HUDEP-2 (cell line): Measurements from ENCODE around the gene MTCL1.

Experiments
- DNase-seq, 76 experiments: peaks; one replicate each; lab custom pipeline; 2025; ENCODE audit not compliant: unreplicated experiment in 76 of 76; lab: John Stamatoyannopoulos, UW

Gene MTCL1

DNA sequence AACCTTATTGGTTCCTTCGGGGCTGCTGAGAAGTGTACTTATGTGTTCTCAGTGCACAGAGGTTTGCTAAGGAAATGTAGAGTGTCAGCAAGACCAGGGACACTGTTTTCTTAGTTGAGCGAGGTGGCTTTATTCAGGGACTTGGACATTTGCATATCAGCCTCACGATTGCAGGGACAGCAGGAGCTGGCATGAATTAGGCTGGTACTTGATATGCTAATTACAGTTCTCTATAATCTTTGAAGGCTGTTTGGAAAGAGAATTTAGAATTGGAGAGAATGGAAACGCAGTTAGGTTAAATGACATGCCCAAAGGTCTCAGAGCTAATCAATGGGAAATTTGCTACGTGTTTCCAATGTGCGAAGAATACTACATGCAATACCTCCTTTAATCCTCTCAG lies 18.7 kb upstream of the MTCL1 start:
- no peak for DNase-seq

DNA sequence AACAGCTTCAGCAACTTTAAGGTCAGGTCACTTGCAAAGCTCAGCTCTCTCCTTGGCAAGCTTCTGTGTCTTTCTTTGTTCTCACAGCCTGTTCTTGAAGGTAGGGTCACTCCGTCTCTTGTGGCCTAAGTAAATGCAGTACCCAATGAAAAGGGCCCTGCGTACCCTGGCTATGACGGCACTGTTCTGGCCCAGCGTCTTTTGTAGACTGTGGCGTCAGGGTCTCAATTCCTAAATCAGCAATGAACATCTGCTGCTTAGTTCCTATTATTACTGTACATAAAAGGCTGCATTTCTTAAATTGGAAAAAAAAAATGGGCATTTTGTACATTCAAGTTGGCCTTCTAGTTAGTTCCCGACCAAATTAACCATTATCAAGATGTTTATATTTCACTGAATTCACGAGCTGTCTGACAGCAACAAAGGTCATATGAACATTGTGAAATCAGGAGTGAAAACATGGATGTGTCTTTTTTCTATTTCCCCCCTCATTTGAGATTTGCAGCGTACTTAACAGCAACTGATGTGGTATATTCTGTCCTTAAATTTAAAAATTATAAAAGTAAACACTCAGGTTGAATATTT lies 17.0 kb upstream of the MTCL1 start:
- DNase-seq, result no peak

DNA sequence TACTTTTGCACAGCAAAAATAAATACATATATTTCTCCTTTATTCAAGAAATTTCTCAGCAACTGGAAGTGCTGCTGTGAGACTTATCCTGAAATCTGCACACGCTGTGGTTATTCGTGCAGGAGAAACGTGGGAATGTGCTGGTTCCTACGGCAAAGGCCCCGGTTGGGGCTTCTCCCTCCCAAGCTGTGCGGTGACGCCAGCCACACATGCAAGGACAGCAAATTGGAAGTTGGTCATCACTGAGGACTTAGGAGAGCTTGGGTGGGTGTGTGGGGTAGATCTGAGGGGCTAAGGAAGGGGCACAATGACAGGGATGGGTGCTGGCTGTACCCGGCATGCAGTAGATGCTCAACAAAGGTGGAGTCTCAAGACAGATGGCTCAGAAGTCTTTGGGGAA lies 16.5 kb upstream of the MTCL1 start:
- DNase-seq, result no peak

DNA sequence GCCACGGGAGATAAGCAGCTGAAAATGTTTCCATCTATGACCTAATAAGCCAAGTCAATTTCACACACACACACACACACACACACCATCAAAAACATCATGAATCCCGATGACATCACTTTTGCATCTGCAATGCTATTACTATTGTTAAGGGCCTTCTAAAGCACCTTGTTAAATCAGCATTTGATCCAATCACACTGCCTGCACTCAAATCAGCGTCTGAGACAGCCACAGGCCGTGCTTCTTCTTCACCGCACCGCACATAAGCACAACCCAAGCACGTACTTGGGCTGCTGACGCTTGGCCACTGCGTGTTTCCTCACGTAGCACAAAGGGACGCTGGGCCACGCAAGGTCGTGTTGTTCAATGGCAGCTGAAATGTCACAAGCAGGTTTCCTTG lies 15.8 kb upstream of the MTCL1 start:
- no peak for DNase-seq

DNA sequence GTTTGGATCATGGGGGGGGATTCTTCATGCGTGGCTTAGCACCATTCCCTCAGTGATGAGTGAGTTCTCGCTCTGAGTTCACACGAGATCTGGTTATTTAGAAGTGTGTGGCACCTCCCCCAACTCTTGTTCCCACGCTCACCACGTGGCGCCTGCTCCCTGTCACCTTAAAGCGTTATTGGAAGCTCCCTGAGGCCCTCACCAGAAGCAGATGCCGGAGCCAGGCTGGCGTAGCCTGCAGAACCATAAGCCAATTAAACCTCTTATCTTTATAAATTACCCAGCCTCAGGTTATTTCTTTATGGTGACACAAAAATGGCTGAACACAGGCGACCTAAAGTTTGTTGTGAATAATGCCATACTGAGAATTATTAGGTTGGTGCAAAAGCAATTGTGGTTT lies 10.5 kb upstream of the MTCL1 start:
- DNase-seq, result no peak

DNA sequence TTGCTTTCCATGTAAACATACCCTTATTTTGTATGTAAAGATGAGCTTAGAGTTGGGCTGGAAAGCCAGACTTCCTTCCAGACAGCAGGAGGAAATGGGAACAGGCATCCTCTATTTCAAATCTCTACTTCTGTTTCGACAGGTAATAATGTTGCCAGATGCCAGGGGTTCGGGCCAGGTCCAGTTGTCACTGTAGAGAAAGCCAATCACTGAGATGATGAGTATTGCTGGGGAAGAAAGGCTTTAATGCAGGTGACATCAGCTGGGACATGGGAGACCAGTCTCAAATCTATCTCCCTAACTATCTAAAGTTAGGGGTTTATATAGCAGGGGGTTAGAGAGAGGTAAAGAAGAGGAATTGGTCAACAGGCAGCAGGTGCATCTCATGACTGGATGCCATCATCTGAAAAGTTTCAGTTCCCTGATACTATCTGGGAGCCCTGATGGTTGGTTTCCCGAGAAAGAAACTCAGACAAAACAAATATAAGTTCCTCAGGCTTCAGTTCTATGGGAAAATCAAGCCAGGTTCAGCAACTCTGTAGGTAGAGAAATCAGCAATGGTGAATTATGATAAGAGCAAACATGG lies 9.3 kb upstream of the MTCL1 start:
- no peak for DNase-seq

DNA sequence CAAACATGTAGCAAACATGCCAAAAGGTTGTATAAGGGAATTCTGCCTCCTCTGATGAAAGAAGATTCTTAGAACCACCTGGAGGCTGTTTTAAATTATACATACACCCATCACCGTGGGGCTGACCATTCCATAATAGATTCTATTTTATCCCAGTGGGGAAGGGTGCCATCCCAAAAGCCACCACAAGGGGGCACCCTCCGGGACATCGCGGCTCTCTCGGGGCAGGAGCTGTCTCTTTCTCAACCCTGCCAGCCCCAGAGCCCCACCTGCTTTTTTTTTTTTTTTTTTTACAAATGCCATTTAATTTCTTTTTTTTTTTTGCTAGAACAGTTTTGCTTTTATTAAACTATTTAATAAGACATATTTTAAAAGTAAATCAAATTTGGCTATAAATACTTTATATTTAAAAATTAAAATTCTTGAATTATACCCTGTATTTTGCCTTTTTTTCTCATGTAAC lies 8.6 kb upstream of the MTCL1 start:
- peak in 56 of 76 experiments; percentile 0 to 78 (median 26) for DNase-seq

DNA sequence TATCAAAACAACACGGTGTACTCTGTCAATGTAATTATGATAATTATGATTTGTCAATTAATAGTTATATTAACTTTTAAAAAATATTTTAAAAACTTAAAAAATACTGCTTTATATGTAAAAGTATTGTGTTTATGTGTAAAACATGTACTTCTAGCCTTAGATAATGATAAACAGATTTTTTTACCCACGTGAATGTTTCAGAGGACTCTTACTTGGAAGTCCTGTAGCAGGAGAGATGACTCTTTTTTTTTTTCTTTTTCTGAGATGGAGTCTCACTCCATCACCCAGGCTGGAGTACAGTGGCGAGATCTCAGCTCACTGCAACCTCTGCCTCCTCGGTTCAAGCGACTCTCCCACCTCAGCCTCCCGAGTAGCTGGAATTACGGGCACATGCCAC lies 6.2 kb upstream of the MTCL1 start:
- no peak for DNase-seq

DNA sequence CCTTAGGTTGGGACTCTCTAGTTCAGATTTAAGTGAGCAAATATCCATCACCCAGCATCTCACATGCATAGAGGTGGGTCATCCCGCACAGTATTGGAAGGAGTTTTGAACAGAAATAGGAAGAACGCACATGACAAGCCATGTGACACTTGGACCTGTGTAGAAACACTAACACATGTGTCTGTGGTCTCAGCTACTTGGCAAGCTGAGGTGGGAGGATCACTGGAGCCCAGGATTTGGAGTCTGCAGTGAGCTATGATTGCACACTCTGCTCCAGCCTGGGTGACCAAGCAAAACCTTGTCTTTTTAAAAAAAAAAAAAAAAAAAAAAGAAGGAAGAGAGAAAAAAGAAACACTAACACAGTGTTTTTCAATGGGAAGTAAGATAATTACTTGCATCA lies 5.4 kb upstream of the MTCL1 start:
- no peak for DNase-seq

DNA sequence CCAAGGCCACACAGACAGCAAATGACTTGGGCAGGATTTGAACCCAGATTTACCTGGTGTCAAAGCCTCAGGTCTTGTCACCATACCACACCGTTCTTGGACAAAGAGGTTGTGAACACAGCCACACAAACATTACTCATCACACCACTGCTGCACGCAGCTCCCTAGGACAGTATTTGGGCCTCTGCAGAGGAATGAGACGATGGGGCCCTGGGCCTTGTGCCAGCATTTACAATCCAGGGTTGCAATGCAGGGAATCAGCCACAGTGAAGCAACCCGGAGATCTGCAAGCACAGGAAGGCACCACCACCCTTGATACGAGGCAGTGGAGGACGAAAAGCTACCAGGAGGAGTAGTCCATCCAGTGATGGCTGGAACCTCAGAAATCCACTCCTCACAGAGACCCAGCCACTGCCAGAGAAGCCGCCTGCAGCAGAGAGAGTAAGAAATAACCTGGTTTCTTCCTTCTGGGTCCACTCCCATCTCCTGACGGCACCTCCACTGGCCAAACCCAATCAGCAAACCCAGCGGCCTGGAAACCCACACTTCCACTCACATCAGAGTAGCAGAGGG lies 3.7 kb upstream of the MTCL1 start:
- DNase-seq, result no peak

DNA sequence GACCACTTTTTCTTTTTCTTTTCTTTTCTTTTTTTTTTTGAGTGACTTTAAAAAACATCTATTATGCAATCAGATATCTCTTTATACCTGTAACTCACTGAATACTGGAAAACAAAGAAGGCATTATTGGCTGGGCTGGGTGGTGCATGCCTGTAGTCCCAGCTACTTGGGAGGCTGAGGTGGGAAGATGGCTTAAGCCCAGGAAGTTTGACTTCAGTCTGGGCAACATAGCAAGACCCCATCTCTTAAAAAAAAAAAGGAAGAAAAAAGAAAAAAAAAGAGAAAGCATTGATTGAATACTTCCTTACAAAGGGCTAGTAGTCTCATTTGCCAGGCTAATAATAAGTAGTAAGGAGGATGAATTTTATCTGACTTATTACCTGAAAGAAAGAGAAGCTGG lies 2.7 kb upstream of the MTCL1 start:
- no peak for DNase-seq

DNA sequence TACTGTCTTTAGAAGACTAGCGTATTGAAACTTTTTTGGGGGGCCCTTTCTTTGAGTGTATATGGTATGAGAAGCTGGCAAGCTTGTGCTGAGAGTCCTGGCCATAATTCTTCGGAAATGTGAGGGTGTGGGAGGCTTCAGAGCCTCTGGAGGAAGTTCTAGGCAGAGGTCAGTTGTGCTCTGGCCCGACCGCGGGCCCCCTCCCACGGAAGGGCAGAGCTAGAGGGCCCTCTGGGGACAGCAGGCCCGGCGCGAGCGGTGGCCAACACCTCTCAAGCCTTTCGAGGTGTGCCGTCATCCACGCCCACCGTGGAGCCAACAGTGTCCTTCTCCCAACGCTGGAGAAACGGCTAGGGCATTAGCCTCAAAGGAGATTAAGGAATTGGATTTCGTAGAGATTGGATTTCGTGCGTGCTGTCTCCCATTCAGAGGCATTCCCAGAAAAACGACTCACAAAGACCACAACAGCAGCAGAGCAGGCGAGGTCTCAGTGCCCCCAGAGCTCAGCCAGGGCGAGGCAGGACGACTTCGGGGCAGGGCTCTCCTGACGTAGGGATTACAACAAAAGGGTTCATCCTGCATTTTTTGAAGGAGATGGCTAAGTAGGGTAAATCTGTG lies 2.2 kb upstream of the MTCL1 start:
- DNase-seq, result no peak

DNA sequence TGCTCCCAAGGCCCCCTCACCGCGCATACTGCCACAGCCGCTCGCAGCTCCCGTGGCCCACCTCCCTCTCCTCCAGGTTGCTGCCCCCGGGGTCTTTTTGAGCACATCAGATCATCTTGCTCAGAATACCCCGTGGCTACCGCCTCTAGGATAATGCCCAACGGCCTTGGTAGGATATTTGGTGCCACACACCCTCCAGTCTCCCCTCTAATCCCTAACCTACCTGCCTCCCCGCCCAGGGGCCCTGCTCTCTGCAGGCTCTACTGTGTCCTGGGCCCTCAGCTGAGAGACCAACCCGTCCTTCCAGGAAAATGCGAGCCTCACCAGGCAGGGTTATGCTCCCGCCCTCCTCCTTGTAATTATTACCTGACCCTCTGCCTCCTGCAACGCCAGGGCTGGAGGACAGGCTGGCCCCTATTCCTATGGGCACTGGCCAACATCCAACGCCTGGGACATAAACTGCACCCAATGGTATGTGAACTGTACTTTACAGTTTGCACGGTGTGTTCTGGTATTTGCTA lies 1.5 kb upstream of the MTCL1 start:
- no peak for DNase-seq

DNA sequence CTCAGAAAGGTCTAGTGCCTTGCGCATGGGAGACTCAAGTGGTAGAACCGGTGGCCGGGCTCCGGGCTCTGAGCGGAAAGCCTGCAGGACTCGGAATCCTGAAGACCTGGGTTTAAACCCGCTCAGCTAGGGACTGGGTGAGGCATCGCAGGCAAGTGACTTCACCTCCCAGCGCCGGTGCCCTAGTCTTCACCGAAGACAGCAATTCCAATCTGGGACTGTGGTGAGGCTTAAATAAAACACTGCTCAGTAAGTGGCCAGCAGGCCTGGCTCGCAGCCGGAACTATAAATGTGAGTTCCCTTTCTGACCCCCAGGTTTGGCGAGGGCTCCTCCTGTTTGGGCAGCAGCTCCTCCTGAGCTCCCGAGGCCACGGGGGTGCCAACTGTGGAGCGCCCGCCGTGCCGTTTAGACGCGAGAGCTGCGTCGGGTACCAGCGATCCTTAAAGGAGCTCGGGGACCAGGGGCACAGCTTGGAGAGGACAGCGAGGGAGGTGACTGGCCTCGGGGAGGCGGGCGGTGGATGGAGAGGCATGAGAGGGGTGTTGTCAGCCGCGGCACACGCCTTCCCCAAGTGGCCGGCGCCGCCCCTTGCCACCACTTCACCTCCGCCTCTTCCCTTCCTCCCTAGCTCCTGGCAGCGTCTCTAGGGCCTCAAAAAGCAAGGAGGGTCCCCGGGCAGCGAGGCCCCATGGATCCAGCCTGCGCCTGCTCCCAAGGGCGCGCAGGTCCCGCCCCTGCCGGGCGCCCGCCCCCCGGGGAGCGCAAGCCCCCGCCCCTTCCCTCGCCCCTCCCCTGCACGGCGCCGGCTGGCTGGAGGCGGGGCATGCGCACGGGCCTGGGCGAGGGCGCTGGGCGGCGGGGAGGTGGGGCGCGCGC lies 757 bp upstream of the MTCL1 start:
- peak in 67 of 76 experiments; percentile 1 to 93 (median 53) for DNase-seq

DNA sequence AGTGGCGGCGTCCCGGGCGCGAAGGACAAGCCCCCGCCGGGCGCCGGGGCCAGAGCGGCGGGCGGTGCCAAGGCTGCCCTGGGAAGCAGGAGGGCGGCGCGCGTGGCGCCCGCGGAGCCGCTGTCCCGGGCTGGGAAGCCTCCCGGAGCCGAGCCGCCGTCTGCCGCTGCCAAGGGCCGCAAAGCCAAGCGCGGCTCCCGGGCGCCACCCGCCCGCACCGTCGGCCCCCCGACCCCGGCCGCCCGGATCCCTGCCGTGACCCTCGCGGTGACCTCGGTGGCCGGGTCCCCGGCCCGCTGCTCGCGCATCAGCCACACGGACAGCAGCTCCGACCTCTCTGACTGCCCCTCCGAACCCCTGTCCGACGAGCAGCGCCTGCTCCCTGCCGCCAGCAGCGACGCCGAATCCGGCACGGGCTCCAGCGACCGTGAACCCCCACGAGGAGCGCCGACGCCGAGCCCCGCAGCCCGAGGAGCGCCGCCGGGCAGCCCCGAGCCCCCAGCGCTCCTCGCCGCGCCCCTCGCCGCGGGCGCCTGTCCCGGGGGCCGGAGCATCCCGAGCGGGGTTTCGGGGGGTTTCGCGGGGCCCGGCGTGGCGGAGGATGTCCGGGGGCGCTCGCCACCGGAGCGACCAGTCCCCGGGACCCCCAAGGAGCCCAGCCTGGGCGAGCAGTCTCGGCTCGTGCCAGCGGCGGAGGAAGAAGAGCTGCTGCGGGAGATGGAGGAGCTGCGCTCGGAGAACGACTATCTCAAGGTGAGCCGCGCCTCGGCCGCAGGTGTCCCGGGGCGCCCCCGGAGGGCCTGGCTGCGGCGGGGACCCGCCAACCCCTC lies 820 bp downstream of the MTCL1 start:
- DNase-seq, result peak in 2 of 76 experiments; percentile 13 to 48

DNA sequence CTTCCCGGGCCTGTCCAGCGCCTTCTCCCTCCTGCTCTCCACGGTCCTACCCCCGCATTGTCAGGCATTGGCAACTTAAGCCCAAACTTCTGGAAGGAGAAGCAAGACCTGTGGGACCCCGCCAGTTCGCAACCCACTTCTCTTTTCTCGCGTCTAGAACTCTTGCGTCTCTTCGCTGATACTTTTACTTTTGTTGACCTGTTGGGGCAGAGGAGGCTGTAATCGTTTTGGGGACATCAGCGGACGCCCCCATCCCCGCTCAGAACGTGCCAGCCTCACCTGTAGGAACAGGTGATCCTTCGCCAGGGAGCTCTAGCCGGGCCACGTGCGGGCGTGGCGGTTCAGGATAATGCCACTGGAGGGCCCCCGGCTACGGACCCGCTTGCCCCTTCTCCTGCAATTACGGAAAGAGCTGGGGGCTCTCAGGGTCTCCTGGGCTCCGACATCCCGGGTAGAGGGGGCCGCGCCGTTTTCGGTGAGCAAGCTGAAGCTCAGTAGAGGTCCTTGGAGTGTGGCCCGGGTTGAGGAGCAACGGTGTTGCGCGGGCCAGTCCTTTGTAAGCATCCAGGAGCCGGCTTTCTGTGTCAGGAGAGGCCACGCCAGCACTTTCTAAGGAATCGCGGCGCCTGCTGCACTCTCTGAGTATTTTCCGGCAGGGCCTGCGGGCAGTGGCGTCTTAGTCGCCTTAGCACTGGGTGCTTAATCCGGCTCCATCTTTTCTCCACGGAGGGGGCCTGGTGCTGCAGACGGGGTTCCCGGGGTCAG lies 1.6 kb downstream of the MTCL1 start:
- peak in 2 of 76 experiments; percentile 3 to 9 for DNase-seq

DNA sequence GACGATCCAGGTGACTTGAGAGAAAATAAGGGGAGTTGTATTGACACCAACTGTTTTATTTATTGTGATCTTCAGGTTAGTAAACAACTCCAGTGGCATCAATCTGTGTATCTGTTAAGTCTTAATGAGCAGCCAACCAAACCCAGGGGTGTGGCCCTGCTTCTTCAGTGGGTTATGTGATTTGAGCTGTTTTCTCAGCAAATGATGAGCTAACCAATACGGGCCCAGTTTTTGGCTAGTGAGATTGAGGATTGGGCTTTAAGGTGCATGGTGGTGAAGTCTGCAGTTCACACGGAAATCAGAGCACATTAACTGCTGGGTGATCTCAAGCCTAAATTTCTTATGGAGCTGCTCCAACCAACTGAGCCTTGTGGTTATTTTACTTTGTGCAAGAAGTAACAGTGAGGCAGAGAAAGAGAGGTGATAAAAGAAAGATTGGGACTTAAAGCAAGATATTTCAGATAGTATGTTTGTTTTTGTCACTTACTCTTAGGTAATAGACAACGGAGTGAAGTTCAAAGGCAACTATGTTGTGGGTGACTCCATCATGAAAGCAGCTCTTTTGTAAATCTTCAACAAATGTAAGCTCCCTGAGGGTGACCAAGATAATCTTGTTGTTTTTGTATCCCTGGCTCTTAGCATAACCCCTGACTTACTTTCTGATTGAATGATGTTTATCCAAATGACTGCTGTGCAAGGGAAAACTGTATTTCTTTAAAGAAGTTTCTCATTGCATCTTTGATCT lies 2.4 kb downstream of the MTCL1 start:
- no peak for DNase-seq

DNA sequence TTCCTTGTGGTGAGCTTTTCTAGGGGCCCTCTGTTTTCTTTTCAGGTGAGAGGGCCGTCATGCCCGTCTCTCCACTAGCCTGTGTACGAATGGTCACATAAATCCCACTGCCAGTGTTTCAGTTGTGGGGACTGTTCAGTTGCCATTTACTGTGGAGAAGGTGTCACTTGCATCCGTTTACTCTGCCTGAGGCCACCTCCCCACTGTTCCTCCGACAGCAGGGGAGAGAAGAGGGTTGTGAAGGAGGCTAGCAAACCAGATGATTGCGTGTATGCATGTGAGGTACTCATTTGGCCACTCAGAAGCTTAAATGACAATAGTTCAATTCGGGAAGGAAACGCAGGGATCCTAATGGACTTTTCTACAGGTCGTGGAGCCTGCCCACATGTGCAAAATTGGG lies 3.3 kb downstream of the MTCL1 start:
- DNase-seq, result no peak
